Keratinocyte (primary cell): ENCODE results near the gene R3HDM2. TPM values are rescaled to one million over a fixed set of nuclear protein-coding genes. Genes with fewer than 3 reads are reported as not detected.

Experiments used
- DNase-seq: peaks from one replicate; pipeline ENCODE4 v3.0.0-alpha.2; 2011; ENCODE audit warnings: low read depth, missing footprints, low spot score
- FAIRE-seq: peaks from 2 replicates; lab custom pipeline; 2011; peaks lifted over from hg19 to GRCh38; lab: Jason Lieb, UNC
- H2AFZ ChIP-seq: 2 replicates; pipeline ENCODE4 v1.6.0; 2012; ENCODE audit warnings: low read length, control low read depth, inconsistent platforms; ENCODE audit not compliant: control insufficient read depth
- H3K27ac ChIP-seq: 2 replicates; pipeline ENCODE4 v1.5.1; 2011; ENCODE audit warnings: low read length; ENCODE audit not compliant: control insufficient read depth, insufficient read depth
- H3K27me3 ChIP-seq: 3 replicates; pipeline ENCODE4 v1.6.0; 2011; ENCODE audit warnings: low read length; ENCODE audit not compliant: control insufficient read depth, insufficient read depth; ENCODE audit errors: extremely low read depth
- H3K36me3 ChIP-seq, 2 experiments: 2 replicates in 1 of 2; 3 replicates in 1 of 2; pipeline ENCODE4 v1.5.1; 2011; ENCODE audit warnings: low read length in 2 of 2, mild to moderate bottlenecking in 1 of 2; ENCODE audit not compliant: control insufficient read depth in 2 of 2, insufficient read depth in 2 of 2; ENCODE audit errors: extremely low read depth in 1 of 2
- H3K4me1 ChIP-seq: 3 replicates; pipeline ENCODE4 v1.5.1; 2011; ENCODE audit warnings: low read length; ENCODE audit not compliant: control insufficient read depth, insufficient read depth; ENCODE audit errors: extremely low read depth
- H3K4me2 ChIP-seq: 3 replicates; pipeline ENCODE4 v1.6.0; 2011; ENCODE audit warnings: low read depth, low read length; ENCODE audit not compliant: control insufficient read depth, insufficient read depth; ENCODE audit errors: extremely low read depth
- H3K4me3 ChIP-seq, 3 experiments: fragments of 200-600 bp in 1 of 3; sonication (generic) in 1 of 3; 2 replicates in 2 of 3; 3 replicates in 1 of 3; pipeline ENCODE4 v1.5.1; 2011 to 2016; ENCODE audit warnings: low read length in 3 of 3, mild to moderate bottlenecking in 3 of 3, control low read depth in 2 of 3, inconsistent platforms in 1 of 3, low read depth in 1 of 3, mixed read lengths in 1 of 3, mixed run types in 1 of 3, moderate library complexity in 1 of 3; ENCODE audit not compliant: control insufficient read depth in 2 of 3, insufficient read depth in 2 of 3; ENCODE audit errors: extremely low read depth in 1 of 3
- H3K79me2 ChIP-seq: 2 replicates; pipeline ENCODE4 v1.6.0; 2012; ENCODE audit warnings: low read length; ENCODE audit not compliant: control insufficient read depth, insufficient read depth
- H3K9ac ChIP-seq: 3 replicates; pipeline ENCODE4 v1.6.0; 2011; ENCODE audit warnings: low read length; ENCODE audit not compliant: control insufficient read depth, insufficient read depth; ENCODE audit errors: extremely low read depth
- H3K9me1 ChIP-seq: 3 replicates; pipeline ENCODE4 v1.6.0; 2011; ENCODE audit warnings: low read length; ENCODE audit not compliant: control insufficient read depth, insufficient read depth; ENCODE audit errors: extremely low read depth
- H3K9me3 ChIP-seq: 2 replicates; pipeline ENCODE4 v1.5.1; 2012; ENCODE audit warnings: low read depth, low read length; ENCODE audit not compliant: control insufficient read depth
- H4K20me1 ChIP-seq: 3 replicates; pipeline ENCODE4 v1.6.0; 2011; ENCODE audit warnings: low read length; ENCODE audit not compliant: control insufficient read depth, insufficient read depth; ENCODE audit errors: extremely low read depth
- CTCF ChIP-seq, 3 experiments: IDR thresholded peaks in 1 of 3; conservative IDR thresholded peaks in 1 of 3; optimal IDR thresholded peaks in 1 of 3; 2 replicates in 2 of 3; 3 replicates in 1 of 3; pipeline versions ENCODE3 to v1.5.1; 2011; ENCODE audit warnings: low read length in 3 of 3, mild to moderate bottlenecking in 3 of 3, moderate library complexity in 2 of 3, control low read depth in 1 of 3, inconsistent platforms in 1 of 3; ENCODE audit not compliant: insufficient read depth in 2 of 3; ENCODE audit errors: extremely low read depth in 1 of 3
- EZH2 ChIP-seq: IDR thresholded peaks from one replicate; pipeline ENCODE4 v1.6.1; 2012; ENCODE audit warnings: inconsistent platforms, mild to moderate bottlenecking, low read length, moderate library complexity
- dilution Hi-C: fragments of 300-500 bp; cut with MboI; formaldehyde crosslinking; loops from one replicate; pipeline ENCODE4 v1.7.0; 2020; ENCODE audit warnings: low sequenced_read_pairs; ENCODE audit not compliant: extremely low pct_ligation_motif_present
- polyA plus RNA-seq, 5 experiments: library from polyadenylated mRNA; depleted of rRNA in 3 of 5; stranded (reverse) in 3 of 5; stranded (forward) in 1 of 5; unstranded in 1 of 5; fragments of >200 nt; gene quantifications; 1 replicate in 1 of 5; 2 replicates in 3 of 5; 3 replicates in 1 of 5; pipeline versions ENCODE4 v1.2.1 to v1.2.3, GENCODE V29; 2011 to 2012; ENCODE audit warnings: missing spikeins in 2 of 5, low read depth in 1 of 5, low replicate concordance in 1 of 5

R3HDM2 gene
- polyA plus RNA-seq, 1 donor (not counting 4 experiments of a cell fraction or from before 2014, with no cell fraction given), result 11.1 TPM

- dilution Hi-C loops, result no loop called here
- no peak overlapping the region for H2AFZ ChIP-seq
- no peak overlapping the region for H3K4me3 ChIP-seq
- no peaks in the 10 kb centered on the region for H3K36me3 ChIP-seq
- FAIRE-seq (no peak), DNase-seq (no peak)
- H3K9me3 ChIP-seq, result no peaks in the 10 kb centered on the region
- H3K4me1 ChIP-seq, result peaks cover 29% of the 10 kb centered on the region
- no peaks in the 10 kb centered on the region for H3K79me2 ChIP-seq
- no peak overlapping the region for H3K27ac ChIP-seq
- H3K4me2 ChIP-seq, result no peak overlapping the region
- H3K27me3 ChIP-seq, result peaks cover 7% of the 10 kb centered on the region
- H3K9me1 ChIP-seq, result no peaks in the 10 kb centered on the region
- H4K20me1 ChIP-seq, result no peaks in the 10 kb centered on the region
- no peak overlapping the region for H3K9ac ChIP-seq
- no peak for TF ChIP-seq EZH2
- TF ChIP-seq CTCF (optimal IDR thresholded peaks at IDR 0.05 in 1 of 3, IDR thresholded peaks at IDR 0.05 in 1 of 3, conservative IDR thresholded peaks at IDR 0.05 in 1 of 3; ENCODE audit: extremely low read depth in 1 of 3, insufficient read depth in 2 of 3, low read length in 3 of 3), result no peak
These were observed 23.3 kb upstream of the R3HDM2 start for GRCh38 chr12:57454213-57454565.

GRCh38 chr12:57452937-57453509, 22.2 kb upstream of the R3HDM2 start:
- Histone ChIP-seq H4K20me1 (no peaks in the 10 kb centered on the region), H3K9me1 (no peaks in the 10 kb centered on the region), H3K4me3 (no peak overlapping the region), H2AFZ (no peak overlapping the region), H3K27ac (no peak overlapping the region), H3K36me3 (no peaks in the 10 kb centered on the region), H3K4me1 (peaks cover 18% of the 10 kb centered on the region), H3K79me2 (no peaks in the 10 kb centered on the region), H3K4me2 (no peak overlapping the region), H3K9ac (no peak overlapping the region), H3K9me3 (no peaks in the 10 kb centered on the region), H3K27me3 (peaks cover 7% of the 10 kb centered on the region)
- TF ChIP-seq EZH2 (no peak), CTCF (optimal IDR thresholded peaks at IDR 0.05 in 1 of 3, IDR thresholded peaks at IDR 0.05 in 1 of 3, conservative IDR thresholded peaks at IDR 0.05 in 1 of 3; ENCODE audit: extremely low read depth in 1 of 3, insufficient read depth in 2 of 3, low read length in 3 of 3) (peak; percentile 93 to 99 (median 98))
- DNase-seq, result no peak
- dilution Hi-C loops, result no loop called here
- peak; percentile 59 for FAIRE-seq
